ENCODE data around the gene DUS1L. TPM values are rescaled to one million over a fixed set of nuclear protein-coding genes. Genes with fewer than 3 reads are reported as not detected.

Gene DUS1L
- total and polyA plus RNA-seq, 4 donors: 40.0 to 179 (median 100.0) TPM

- TF ChIP-seq, protein P1, sequence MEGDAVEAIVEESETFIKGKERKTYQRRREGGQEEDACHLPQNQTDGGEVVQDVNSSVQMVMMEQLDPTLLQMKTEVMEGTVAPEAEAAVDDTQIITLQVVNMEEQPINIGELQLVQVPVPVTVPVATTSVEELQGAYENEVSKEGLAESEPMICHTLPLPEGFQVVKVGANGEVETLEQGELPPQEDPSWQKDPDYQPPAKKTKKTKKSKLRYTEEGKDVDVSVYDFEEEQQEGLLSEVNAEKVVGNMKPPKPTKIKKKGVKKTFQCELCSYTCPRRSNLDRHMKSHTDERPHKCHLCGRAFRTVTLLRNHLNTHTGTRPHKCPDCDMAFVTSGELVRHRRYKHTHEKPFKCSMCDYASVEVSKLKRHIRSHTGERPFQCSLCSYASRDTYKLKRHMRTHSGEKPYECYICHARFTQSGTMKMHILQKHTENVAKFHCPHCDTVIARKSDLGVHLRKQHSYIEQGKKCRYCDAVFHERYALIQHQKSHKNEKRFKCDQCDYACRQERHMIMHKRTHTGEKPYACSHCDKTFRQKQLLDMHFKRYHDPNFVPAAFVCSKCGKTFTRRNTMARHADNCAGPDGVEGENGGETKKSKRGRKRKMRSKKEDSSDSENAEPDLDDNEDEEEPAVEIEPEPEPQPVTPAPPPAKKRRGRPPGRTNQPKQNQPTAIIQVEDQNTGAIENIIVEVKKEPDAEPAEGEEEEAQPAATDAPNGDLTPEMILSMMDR (IDR thresholded peaks at IDR 0.05; ENCODE audit: control extremely low read depth, extremely low read depth): no peak
- peaks cover 2 to 66% (median 7%) of the 10 kb centered on the region in 4 donors for H3K36me3 ChIP-seq (ENCODE audit: control insufficient read depth in 4 of 4, insufficient read depth in 4 of 4, low read length in 4 of 4)
- ATAC-seq (ENCODE audit: insufficient read depth, low FRiP score) (no peak), DNase-seq (no peak)
- no peaks in the 10 kb centered on the region for H3K9me3 ChIP-seq (ENCODE audit: control insufficient read depth in 4 of 4, insufficient read depth in 3 of 4, low read length in 3 of 4)
- H3K4me1 ChIP-seq (ENCODE audit: control insufficient read depth in 5 of 5, insufficient read depth in 5 of 5, low read length in 5 of 5): peaks cover 0 to 19% (median 10%) of the 10 kb centered on the region in 5 donors
- no peaks in the 10 kb centered on the region for H3K27me3 ChIP-seq (ENCODE audit: control insufficient read depth in 3 of 3, insufficient read depth in 3 of 3, low read length in 2 of 3)
- no peak overlapping the region for H3K27ac ChIP-seq (ENCODE audit: low read depth in 1 of 2, low read length in 1 of 2)
- no peak overlapping the region for H3K9ac ChIP-seq (ENCODE audit: insufficient read depth in 1 of 2, low read length in 2 of 2)
- WGBS, 2 donors: 89 to 91% methylated on average over 24 of the region's 24 CpGs
- no peak overlapping the region for H3K4me3 ChIP-seq
Measured at GRCh38 chr17:82062076-82062983, 3.3 kb downstream of the DUS1L start.

DNA sequence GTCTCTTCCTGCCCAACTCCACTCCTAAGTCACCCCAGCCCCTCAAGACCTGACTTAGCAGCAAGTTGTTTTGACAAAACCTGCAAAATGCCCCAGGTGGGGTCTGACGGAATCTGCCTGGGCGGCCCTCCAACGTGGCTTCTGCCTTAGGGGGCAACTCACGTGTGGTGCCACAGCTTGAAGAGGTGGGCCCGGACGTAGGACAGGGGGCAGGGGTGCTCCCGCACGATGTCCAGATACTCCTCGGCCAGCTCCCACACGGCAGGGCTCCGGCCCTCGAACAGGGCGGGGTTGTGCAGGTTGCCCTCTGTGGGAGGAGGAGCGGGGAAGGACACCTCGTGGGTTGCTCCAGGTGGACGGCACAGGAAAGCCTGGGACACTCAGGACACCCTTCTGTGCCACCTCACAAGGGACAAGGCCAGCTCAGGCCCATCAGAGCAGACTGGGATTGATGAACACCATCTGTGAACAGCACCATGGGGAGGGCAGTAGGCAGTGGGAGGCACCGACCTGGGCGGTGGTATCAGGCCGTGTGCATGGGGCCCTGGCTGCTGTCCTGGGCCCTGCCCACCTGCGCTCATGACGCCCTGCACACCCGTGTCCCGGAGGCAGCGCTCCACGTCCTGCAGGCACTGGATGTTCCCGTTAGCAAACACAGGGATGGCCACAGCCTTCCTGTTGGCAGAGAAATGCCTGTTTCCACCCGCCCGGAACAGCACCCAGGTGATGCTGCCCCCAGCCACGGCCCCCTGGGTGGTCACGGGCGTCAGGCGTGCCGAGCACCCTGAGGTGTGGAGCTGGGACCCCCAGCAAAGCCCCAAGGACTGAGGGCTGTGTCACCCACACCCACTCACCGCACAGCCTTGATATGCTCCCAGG is 4.3 kb downstream of the DUS1L start:
- no peak overlapping the region for H3K4me3 ChIP-seq
- ATAC-seq (ENCODE audit: insufficient read depth, low FRiP score) (no peak), DNase-seq (no peak)
- H3K27me3 ChIP-seq (ENCODE audit: control insufficient read depth in 3 of 3, insufficient read depth in 3 of 3, low read length in 2 of 3): no peaks in the 10 kb centered on the region
- no peak overlapping the region for H3K27ac ChIP-seq (ENCODE audit: low read depth in 1 of 2, low read length in 1 of 2)
- H3K9ac ChIP-seq (ENCODE audit: insufficient read depth in 1 of 2, low read length in 2 of 2): no peak overlapping the region
- 91 to 92% methylated on average over 31 to 34 of the region's 34 CpGs for WGBS, 2 donors
- H3K9me3 ChIP-seq (ENCODE audit: control insufficient read depth in 4 of 4, insufficient read depth in 3 of 4, low read length in 3 of 4): no peaks in the 10 kb centered on the region
- TF ChIP-seq, protein P1 (IDR thresholded peaks at IDR 0.05; ENCODE audit: control extremely low read depth, extremely low read depth): no peak
- peaks cover 3 to 76% (median 10%) of the 10 kb centered on the region in 4 donors for H3K36me3 ChIP-seq (ENCODE audit: control insufficient read depth in 4 of 4, insufficient read depth in 4 of 4, low read length in 4 of 4)
- peaks cover 0 to 14% (median 10%) of the 10 kb centered on the region in 5 donors for H3K4me1 ChIP-seq (ENCODE audit: control insufficient read depth in 5 of 5, insufficient read depth in 5 of 5, low read length in 5 of 5)

DNA sequence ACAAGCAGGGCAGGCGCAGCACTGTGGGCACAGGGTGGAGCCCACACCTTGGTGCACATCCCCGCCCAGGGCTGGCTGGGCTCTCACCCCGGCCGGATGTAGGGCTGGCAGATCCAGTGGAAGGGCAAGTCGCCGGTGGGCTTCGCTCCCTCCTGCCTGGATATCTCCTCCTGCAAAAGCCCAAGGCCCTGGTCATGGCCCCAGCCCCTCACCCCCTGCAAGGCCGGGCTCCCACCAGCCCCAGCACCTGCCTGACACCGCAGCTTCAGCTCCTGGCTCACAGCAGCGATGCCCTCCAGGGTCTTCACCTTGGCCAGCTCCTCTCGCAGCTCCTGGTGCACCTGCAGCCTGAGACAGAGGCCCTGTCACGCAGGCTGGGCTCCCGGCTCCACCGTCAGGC is 5.0 kb downstream of the DUS1L start:
- Histone ChIP-seq H3K4me1 (ENCODE audit: control insufficient read depth in 5 of 5, insufficient read depth in 5 of 5, low read length in 5 of 5) (peaks cover 0 to 10% (median 9%) of the 10 kb centered on the region in 5 donors), H3K27me3 (ENCODE audit: control insufficient read depth in 3 of 3, insufficient read depth in 3 of 3, low read length in 2 of 3) (no peaks in the 10 kb centered on the region), H3K9me3 (ENCODE audit: control insufficient read depth in 4 of 4, insufficient read depth in 3 of 4, low read length in 3 of 4) (no peaks in the 10 kb centered on the region), H3K9ac (ENCODE audit: insufficient read depth in 1 of 2, low read length in 2 of 2) (no peak overlapping the region), H3K27ac (ENCODE audit: low read depth in 1 of 2, low read length in 1 of 2) (no peak overlapping the region), H3K4me3 (no peak overlapping the region), H3K36me3 (ENCODE audit: control insufficient read depth in 4 of 4, insufficient read depth in 4 of 4, low read length in 4 of 4) (peaks cover 5 to 82% (median 13%) of the 10 kb centered on the region in 4 donors)
- DNase-seq (no peak), ATAC-seq (ENCODE audit: insufficient read depth, low FRiP score) (no peak)
- 88 to 89% methylated on average over 11 to 14 of the region's 14 CpGs for WGBS, 2 donors
- TF ChIP-seq, protein P1 (IDR thresholded peaks at IDR 0.05; ENCODE audit: control extremely low read depth, extremely low read depth): no peak

All from lung (tissue), 12 donors.